ENCODE results near the gene PTPN11. TPM values are rescaled to one million over a fixed set of nuclear protein-coding genes. Genes with fewer than 3 reads are reported as not detected.
"Not testable (repeated sequence)": the region's sequence is repeated elsewhere in the genome, so short reads cannot be mapped to it uniquely, and the experiment has no call there.

Gene PTPN11
- total and polyA plus RNA-seq, 2 donors (not counting 3 experiments of a cell fraction or from before 2014, with no cell fraction given): 36.5 to 107 TPM

- Histone ChIP-seq H3K79me2 (ENCODE audit: control insufficient read depth, insufficient read depth, low read length) (peaks cover 56% of the 10 kb centered on the region), H3K27me3 (ENCODE audit: control insufficient read depth in 2 of 2, insufficient read depth in 2 of 2, low read length in 2 of 2) (no peaks in the 10 kb centered on the region), H3K4me3 (replicated peaks in 1 of 3; ENCODE audit: insufficient read depth in 1 of 3, low read depth in 1 of 3, low read length in 3 of 3) (no peak overlapping the region), H3K9me1 (replicated peaks; ENCODE audit: control insufficient read depth, extremely low read depth, insufficient read depth, low read length) (no peaks in the 10 kb centered on the region), H3K4me1 (ENCODE audit: control insufficient read depth, extremely low read depth, insufficient read depth, low read length) (no peaks in the 10 kb centered on the region), H3K27ac (ENCODE audit: insufficient read depth, low read depth, low read length) (no peak overlapping the region), H3K36me3 (ENCODE audit: control insufficient read depth in 2 of 2, extremely low read depth in 1 of 2, insufficient read depth in 2 of 2, low read length in 2 of 2) (no peaks in the 10 kb centered on the region), H3K9me3 (replicated peaks; ENCODE audit: control insufficient read depth, insufficient read depth, low read length) (no peaks in the 10 kb centered on the region), H3K9ac (replicated peaks; ENCODE audit: extremely low read depth, insufficient read depth, low read length) (no peak overlapping the region), H2AFZ (ENCODE audit: low read depth, low read length) (no peak overlapping the region), H3K4me2 (ENCODE audit: insufficient read depth, low read length) (no peak overlapping the region), H4K20me1 (replicated peaks; ENCODE audit: control insufficient read depth, extremely low read depth, insufficient read depth, low read length) (peaks cover 3% of the 10 kb centered on the region)
- TF ChIP-seq EZH2 (IDR thresholded peaks at IDR 0.05; ENCODE audit: borderline replicate concordance, low read depth, low read length, severe bottlenecking) (no peak), CTCF (IDR thresholded peaks at IDR 0.05; ENCODE audit: extremely low read depth in 1 of 2, insufficient read depth in 1 of 2, low read depth in 1 of 2, low read length in 2 of 2) (no peak), FOS (IDR thresholded peaks at IDR 0.05; ENCODE audit: borderline replicate concordance, insufficient read depth, low read length) (no peak), POLR2AphosphoS5 (IDR thresholded peaks at IDR 0.05; ENCODE audit: insufficient read depth, low read depth, low read length) (no peak), MYC (IDR thresholded peaks at IDR 0.05; ENCODE audit: low read depth, low read length) (no peak), MAX (IDR thresholded peaks at IDR 0.05; ENCODE audit: insufficient read depth, insufficient read length) (no peak), JUN (IDR thresholded peaks at IDR 0.05; ENCODE audit: borderline replicate concordance, insufficient read depth, insufficient read length, low read depth) (no peak), POLR2A (IDR thresholded peaks at IDR 0.05; ENCODE audit: low read depth, low read length) (no peak), GATA2 (IDR thresholded peaks at IDR 0.05; ENCODE audit: insufficient read depth, insufficient read length, low read depth, low read length) (no peak)
- no TSS peak for BruUV-seq (replicated peaks)
- no peak for DNase-seq (ENCODE audit: low read depth, low spot score)
- CTCF ChIA-PET: interaction anchor here (0.7 to 1.1 kb wide), 2 partner anchors 11 kb away, joined by 3 to 4 read pairs; no protein-coding TSS in a partner anchor
- POLR2A ChIA-PET: no interaction called here
- FAIRE-seq: no peak
- dilution Hi-C loops (cut with MboI; ENCODE audit: extremely low pct_ligation_motif_present, low sequenced_read_pairs): no loop called here
- intact Hi-C loops (cut with micrococcal nuclease): no loop called here
These were observed 21.0 kb downstream of the PTPN11 start for GRCh38 chr12:112439769-112440168.

GRCh38 chr12:112440653-112441052, 21.9 kb downstream of the PTPN11 start:
- H2AFZ ChIP-seq (ENCODE audit: low read depth, low read length); H4K20me1 ChIP-seq (replicated peaks; ENCODE audit: control insufficient read depth, extremely low read depth, insufficient read depth, low read length); BruUV-seq (replicated peaks); POLR2A ChIA-PET; H3K36me3 ChIP-seq (ENCODE audit: control insufficient read depth in 2 of 2, extremely low read depth in 1 of 2, insufficient read depth in 2 of 2, low read length in 2 of 2); H3K4me3 ChIP-seq (replicated peaks in 1 of 3; ENCODE audit: insufficient read depth in 1 of 3, low read depth in 1 of 3, low read length in 3 of 3); H3K4me2 ChIP-seq (ENCODE audit: insufficient read depth, low read length); H3K9ac ChIP-seq (replicated peaks; ENCODE audit: extremely low read depth, insufficient read depth, low read length); intact Hi-C loops (cut with micrococcal nuclease); H3K4me1 ChIP-seq (ENCODE audit: control insufficient read depth, extremely low read depth, insufficient read depth, low read length); H3K27ac ChIP-seq (ENCODE audit: insufficient read depth, low read depth, low read length); DNase-seq (ENCODE audit: low read depth, low spot score); H3K9me1 ChIP-seq (replicated peaks; ENCODE audit: control insufficient read depth, extremely low read depth, insufficient read depth, low read length); CTCF ChIA-PET; FAIRE-seq; H3K27me3 ChIP-seq (ENCODE audit: control insufficient read depth in 2 of 2, insufficient read depth in 2 of 2, low read length in 2 of 2); H3K9me3 ChIP-seq (replicated peaks; ENCODE audit: control insufficient read depth, insufficient read depth, low read length); dilution Hi-C loops (cut with MboI; ENCODE audit: extremely low pct_ligation_motif_present, low sequenced_read_pairs): not testable (repeated sequence)
- peaks cover 51% of the 10 kb centered on the region for H3K79me2 ChIP-seq (ENCODE audit: control insufficient read depth, insufficient read depth, low read length)
